Hypothalamus (tissue), 51 donors: ENCODE data around the gene SETD9.

Experiments used
- DNase-seq, 51 donors: peaks; one replicate each; lab custom pipeline; 2025; lab: John Stamatoyannopoulos, UW

Gene SETD9

GRCh38 chr5:56922922-56923321, 13.5 kb downstream of the SETD9 start:
- DNase-seq, result no peak

DNA sequence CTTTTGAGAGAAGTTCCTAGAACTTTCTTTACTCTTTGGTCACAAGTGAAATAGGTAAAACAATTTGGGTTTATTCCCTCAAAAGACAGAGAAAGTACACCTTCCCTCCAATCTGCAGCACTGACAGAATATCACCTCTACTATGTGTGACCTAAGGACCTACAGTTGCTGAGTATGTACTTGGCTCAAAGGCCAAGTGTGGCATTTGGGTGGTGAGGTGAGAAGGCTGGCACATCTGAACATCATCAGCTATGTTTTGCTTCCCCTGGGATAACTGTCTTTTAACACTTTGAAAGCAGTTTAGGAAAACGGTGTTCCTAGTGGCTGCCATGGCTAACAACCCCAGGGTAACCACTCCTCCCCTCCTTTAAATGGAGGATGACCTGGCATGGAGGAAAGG, 24.9 kb downstream of the SETD9 start:
- no peak for DNase-seq

DNA sequence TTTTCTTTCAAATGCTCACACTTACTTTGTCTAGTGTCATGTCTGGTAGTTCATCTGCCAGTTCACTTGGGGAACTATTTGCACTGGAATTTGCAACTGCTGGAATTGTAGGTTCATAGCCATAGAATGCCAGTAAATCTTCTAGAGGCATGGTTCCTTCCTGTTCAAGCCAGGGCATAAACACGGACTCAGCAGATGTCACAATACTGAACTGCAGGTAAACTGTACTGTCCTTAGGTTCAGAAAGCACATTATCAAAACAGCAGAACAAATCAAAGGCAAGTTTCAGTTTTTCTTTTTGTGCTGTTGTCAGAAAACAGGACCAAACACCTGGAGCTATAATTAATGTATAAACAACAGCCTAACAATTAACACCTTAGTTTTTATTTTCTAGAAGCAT, 29.5 kb downstream of the SETD9 start:
- no peak for DNase-seq

DNA sequence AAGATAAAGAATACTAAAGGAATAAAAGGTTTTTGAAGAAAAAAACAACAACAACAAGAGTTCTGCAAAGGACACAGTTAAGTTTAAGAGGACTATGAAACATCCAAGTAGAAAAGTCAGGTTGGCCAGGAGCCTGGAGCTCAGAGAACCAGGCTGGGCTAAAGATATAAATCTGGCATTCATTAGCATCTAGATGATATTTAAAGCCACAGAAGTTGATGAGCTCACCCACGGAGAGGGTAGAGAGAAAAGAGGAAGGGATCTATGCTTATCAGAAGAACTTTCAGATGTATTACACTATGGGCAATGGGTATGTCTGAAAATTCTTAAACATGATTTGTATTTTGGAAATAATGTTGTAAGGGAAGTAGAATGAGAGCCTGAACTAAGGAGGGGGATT, 32.6 kb downstream of the SETD9 start:
- DNase-seq, result no peak

DNA sequence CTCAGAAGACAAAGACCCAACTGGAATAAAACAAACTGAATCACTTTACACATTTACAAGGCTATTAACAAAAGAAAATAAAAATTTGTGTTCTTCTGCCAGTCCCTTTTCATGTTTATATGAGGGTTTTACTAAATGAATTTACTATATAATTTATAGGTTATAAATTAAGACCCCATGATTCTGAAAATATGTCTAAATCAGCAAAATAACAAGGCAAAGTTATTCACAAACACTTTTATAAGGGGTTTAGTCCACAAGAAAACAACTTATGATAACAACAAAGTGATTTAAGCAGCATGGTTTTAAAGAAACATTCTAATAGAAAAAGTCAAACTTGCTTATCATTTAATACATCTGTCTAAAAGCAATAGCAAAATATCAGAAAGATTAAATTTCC, 37.7 kb downstream of the SETD9 start:
- no peak for DNase-seq

- DNase-seq, result peak in 46 of 51 donors; percentile 8 to 76 (median 36)
These were observed 41.3 kb downstream of the SETD9 start for GRCh38 chr5:56950626-56951125.

DNA sequence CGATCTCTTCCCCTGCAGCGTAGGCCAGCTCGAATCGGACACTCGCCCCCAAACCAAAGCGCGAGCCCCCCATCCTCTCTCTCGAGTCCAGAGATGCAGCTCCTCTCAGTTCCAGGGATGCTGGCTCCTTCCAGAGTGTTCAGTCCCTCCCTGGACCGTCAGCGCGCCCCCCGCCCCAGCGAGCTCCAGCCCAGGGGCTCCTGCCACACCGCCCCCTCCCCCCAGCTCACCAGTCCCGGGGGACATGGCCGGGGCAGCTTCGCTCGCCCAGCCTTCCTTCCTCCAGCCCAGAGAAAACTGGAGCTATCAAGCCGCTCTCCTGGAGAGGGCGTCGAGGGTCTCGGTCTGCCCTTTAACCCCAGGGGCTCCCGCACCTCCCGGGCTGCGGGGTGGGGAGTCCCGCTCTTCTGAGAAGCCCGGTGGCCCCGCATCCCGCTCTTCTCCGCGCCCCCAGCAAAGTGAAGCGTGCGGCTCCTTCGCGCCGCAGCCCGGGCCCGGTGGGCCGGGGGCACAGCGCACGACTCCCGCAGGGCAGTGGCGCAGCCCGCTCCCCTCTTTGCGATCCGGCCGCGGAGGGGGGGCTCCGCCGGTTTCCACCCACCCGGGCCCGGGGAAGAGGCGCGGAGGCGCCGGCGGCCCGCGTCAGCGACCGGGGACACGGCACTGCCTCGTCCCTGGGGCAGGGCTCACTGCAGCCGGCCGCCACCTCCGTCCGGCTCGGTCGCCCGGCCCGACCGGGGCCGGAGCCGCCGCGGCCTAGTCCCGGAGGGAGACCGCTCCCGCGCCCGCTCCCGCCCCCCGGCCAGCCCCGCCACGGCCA, 41.9 kb downstream of the SETD9 start:
- DNase-seq, result peak in 40 of 51 donors; percentile 4 to 80 (median 37)

GRCh38 chr5:56951946-56952691, 42.7 kb downstream of the SETD9 start, which contains the start of gene MIER3:
MIER3 (minus strand) TSS chr5:56952123; CDS start chr5:56952102, 21 bp downstream.
- peak in 49 of 51 donors; percentile 20 to 82 (median 63) for DNase-seq

DNA sequence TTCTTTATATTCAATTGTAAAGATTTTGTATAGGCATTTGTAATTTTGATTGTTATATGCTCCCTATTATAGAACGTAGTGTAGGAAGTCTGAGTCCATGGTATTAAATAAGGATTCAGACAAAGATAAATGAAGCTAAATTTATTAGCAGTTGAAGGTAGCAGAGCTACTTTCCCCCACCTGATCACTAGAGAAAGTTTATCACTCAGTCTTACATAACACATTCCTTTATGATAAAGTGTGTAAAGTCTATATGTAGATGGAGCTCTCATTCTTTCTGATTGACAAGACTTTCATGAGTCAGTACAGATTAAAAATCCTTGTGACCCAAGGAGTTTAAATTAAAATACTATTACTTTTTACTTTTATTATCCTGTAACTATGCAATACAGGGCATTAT, 44.9 kb downstream of the SETD9 start:
- DNase-seq, result no peak

DNA sequence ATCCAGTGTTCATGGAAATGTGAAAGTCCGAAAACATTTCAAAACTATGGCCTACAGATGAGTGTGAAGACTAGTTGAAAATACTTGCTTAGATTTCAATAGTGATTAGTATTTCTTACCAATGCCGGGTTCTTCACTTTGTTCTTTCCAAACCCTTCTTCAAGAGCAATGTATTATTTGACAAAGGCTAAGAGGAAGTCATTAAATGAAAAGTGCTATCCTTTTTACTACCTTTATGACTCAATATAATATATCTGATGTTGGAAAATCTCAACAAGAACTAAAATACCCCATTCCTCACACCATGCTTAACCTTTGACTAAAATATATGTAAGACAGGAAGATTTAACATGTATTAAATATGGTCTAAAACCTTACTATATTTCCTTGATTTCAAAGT, 49.2 kb downstream of the SETD9 start:
- no peak for DNase-seq

- DNase-seq, result no peak
These were observed 49.9 kb downstream of the SETD9 start for GRCh38 chr5:56959326-56959725.

- DNase-seq, result no peak
These were observed 52.4 kb downstream of the SETD9 start for GRCh38 chr5:56961746-56962145.

DNA sequence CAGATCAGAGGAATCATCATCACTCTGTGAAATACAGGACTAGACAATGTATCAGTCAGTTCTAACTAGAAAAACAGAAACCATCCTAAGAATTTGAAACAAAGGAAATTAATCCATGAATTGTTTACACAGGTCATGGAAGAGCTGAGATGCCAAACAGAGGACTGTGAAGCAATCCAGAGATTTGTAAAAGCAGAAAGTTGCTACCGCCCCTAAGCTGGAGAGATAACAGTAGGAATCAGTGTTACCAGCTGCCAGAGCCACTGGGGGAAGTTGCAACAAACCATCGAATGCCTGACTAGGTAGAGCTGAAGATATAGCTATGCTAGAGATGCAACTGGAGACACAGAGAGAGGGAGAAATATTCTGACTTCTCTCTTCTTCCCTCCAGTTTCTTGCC, 52.9 kb downstream of the SETD9 start:
- no peak for DNase-seq

DNA sequence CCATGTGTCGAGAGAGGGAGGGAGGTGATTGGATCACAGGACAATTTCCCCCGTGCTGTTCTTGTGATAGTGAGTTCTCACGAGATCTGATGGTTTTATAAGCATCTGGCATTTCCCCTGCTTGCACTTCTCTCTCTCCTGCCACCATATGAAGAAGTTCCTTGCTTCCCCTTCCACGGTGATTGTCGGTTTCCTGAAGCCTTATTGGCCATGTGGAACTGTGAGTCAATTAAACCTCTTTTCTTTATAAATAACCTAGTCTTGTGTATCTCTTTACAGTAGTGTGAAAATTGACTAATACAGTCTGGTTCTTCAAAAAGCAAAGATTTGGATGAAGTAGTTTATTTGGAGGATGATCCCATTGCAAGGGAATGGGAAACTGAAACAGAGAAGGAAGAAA, 53.9 kb downstream of the SETD9 start:
- DNase-seq, result no peak

DNA sequence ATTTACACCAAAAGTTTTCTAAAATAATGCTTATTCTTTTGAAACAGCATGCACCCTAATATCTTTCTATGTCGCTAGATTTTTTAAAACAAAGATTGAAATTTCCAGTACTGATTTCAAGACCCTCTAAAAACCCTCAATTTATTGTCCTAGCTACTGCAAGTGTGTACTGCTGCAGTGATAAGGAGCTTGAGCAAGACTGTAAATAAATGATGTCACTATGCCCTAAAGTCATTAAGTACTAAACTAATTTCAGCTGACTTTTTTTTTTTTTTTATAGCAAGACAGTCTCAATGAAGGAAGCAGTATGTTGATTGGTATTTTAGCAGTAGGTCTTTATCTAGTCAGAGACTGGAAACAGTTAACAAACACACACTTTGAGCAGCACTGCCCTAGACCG, 54.8 kb downstream of the SETD9 start:
- DNase-seq, result no peak
